ENCODE measurements around the gene ZC2HC1B. TPM values are rescaled to one million over a fixed set of nuclear protein-coding genes. Genes with fewer than 3 reads are reported as not detected.

ZC2HC1B gene
- total and polyA plus RNA-seq, 2 donors from 2014 or later = not detected

GRCh38 chr6:143970456-143971218 lies 106.4 kb downstream of the ZC2HC1B start:
- FAIRE-seq = no peak
- peaks cover 0 to 8% (median 0%) of the 10 kb centered on the region in 3 donors for H3K4me1 ChIP-seq (ENCODE audit: control insufficient read depth in 2 of 3, insufficient read depth in 2 of 3, low read depth in 1 of 3, low read length in 3 of 3)
- H3K9ac ChIP-seq (ENCODE audit: low read length in 3 of 3) = no peak overlapping the region
- no peak overlapping the region for H3K27ac ChIP-seq (ENCODE audit: low read depth in 2 of 2, low read length in 2 of 2)
- no peaks in the 10 kb centered on the region for H3K9me3 ChIP-seq (ENCODE audit: control insufficient read depth in 2 of 3, insufficient read depth in 1 of 3, low read length in 3 of 3)
- no peaks in the 10 kb centered on the region for H3K27me3 ChIP-seq (ENCODE audit: control insufficient read depth, insufficient read depth, low read length)
- H3K4me3 ChIP-seq (ENCODE audit: low read length in 3 of 3) = no peak overlapping the region
- no peaks in the 10 kb centered on the region for H3K36me3 ChIP-seq (ENCODE audit: control insufficient read depth in 2 of 3, insufficient read depth in 3 of 3, low read length in 3 of 3)
- DNase-seq = no peak
- intact Hi-C loops (cut with DNase I) = no loop called here
- no peak for TF ChIP-seq CTCF (IDR thresholded peaks at IDR 0.05; ENCODE audit: borderline replicate concordance, extremely low read depth, insufficient read depth)

GRCh38 chr6:143971482-143972205 lies 107.4 kb downstream of the ZC2HC1B start:
- Histone ChIP-seq H3K27me3 (ENCODE audit: control insufficient read depth, insufficient read depth, low read length) (no peaks in the 10 kb centered on the region), H3K4me3 (ENCODE audit: low read length in 3 of 3) (no peak overlapping the region), H3K4me1 (ENCODE audit: control insufficient read depth in 2 of 3, insufficient read depth in 2 of 3, low read depth in 1 of 3, low read length in 3 of 3) (peaks cover 0 to 8% (median 0%) of the 10 kb centered on the region in 3 donors), H3K9ac (ENCODE audit: low read length in 3 of 3) (no peak overlapping the region), H3K36me3 (ENCODE audit: control insufficient read depth in 2 of 3, insufficient read depth in 3 of 3, low read length in 3 of 3) (no peaks in the 10 kb centered on the region), H3K9me3 (ENCODE audit: control insufficient read depth in 2 of 3, insufficient read depth in 1 of 3, low read length in 3 of 3) (no peaks in the 10 kb centered on the region), H3K27ac (ENCODE audit: low read depth in 2 of 2, low read length in 2 of 2) (no peak overlapping the region)
- DNase-seq (peak in 2 of 5 donors; percentile 57 to 73), FAIRE-seq (peak; percentile 42)
- no peak for TF ChIP-seq CTCF (IDR thresholded peaks at IDR 0.05; ENCODE audit: borderline replicate concordance, extremely low read depth, insufficient read depth)
- intact Hi-C loops (cut with DNase I) = no loop called here

- no peaks in the 10 kb centered on the region for H3K9me3 ChIP-seq (ENCODE audit: control insufficient read depth in 2 of 3, insufficient read depth in 1 of 3, low read length in 3 of 3)
- FAIRE-seq (no peak), DNase-seq (peak in 3 of 5 donors; percentile 65 to 89 (median 82))
- no peak overlapping the region for H3K27ac ChIP-seq (ENCODE audit: low read depth in 2 of 2, low read length in 2 of 2)
- no peaks in the 10 kb centered on the region for H3K36me3 ChIP-seq (ENCODE audit: control insufficient read depth in 2 of 3, insufficient read depth in 3 of 3, low read length in 3 of 3)
- no peaks in the 10 kb centered on the region for H3K27me3 ChIP-seq (ENCODE audit: control insufficient read depth, insufficient read depth, low read length)
- H3K4me1 ChIP-seq (ENCODE audit: control insufficient read depth in 2 of 3, insufficient read depth in 2 of 3, low read depth in 1 of 3, low read length in 3 of 3) = peaks cover 0 to 8% (median 0%) of the 10 kb centered on the region in 3 donors
- TF ChIP-seq CTCF (IDR thresholded peaks at IDR 0.05; ENCODE audit: borderline replicate concordance, extremely low read depth, insufficient read depth) = no peak
- H3K9ac ChIP-seq (ENCODE audit: low read length in 3 of 3) = no peak overlapping the region
- H3K4me3 ChIP-seq (ENCODE audit: low read length in 3 of 3) = no peak overlapping the region
- intact Hi-C loops (cut with DNase I) = no loop called here
Measured at GRCh38 chr6:143973097-143973966, 109.1 kb downstream of the ZC2HC1B start.
